Epithelial cell of esophagus (primary cell): Measurements from ENCODE around the gene ATXN7.

Source experiments
- DNase-seq: peaks from one replicate; pipeline ENCODE4 v3.0.0; 2010; ENCODE audit warnings: low read depth
- H3K4me3 ChIP-seq: 2 replicates; pipeline ENCODE4 v1.5.1; 2011; ENCODE audit warnings: mild to moderate bottlenecking, low read length, control low read depth
- CTCF ChIP-seq: IDR thresholded peaks from 2 replicates; pipeline ENCODE4 v1.5.1; 2011; ENCODE audit warnings: low read depth, mild to moderate bottlenecking, low read length, control low read depth, inconsistent platforms; ENCODE audit not compliant: insufficient read depth; ENCODE audit errors: missing control alignments

Gene ATXN7

GRCh38 chr3:64009528-64009927 lies 145.9 kb downstream of the ATXN7 start:
- no peak for DNase-seq
- no peak for TF ChIP-seq CTCF
- no peak overlapping the region for H3K4me3 ChIP-seq

GRCh38 chr3:64010199-64010598 lies 146.5 kb downstream of the ATXN7 start:
- DNase-seq: no peak
- no peak overlapping the region for H3K4me3 ChIP-seq
- no peak for TF ChIP-seq CTCF

GRCh38 chr3:64011685-64012084 lies 148.0 kb downstream of the ATXN7 start:
- H3K4me3 ChIP-seq: no peak overlapping the region
- peak; percentile 80 for DNase-seq
- no peak for TF ChIP-seq CTCF

GRCh38 chr3:64016941-64017620 lies 153.4 kb downstream of the ATXN7 start:
- no peak overlapping the region for H3K4me3 ChIP-seq
- DNase-seq: no peak
- no peak for TF ChIP-seq CTCF

GRCh38 chr3:64019271-64019670 lies 155.6 kb downstream of the ATXN7 start:
- TF ChIP-seq CTCF: no peak
- H3K4me3 ChIP-seq: no peak overlapping the region
- peak; percentile 10 for DNase-seq

GRCh38 chr3:64019879-64020278 lies 156.2 kb downstream of the ATXN7 start:
- no peak for TF ChIP-seq CTCF

GRCh38 chr3:64021922-64022321 lies 158.3 kb downstream of the ATXN7 start:
- peak overlapping the region; percentile 95 for H3K4me3 ChIP-seq
- no peak for DNase-seq
- TF ChIP-seq CTCF: no peak

More at GRCh38 chr3:64019879-64020278, 156.2 kb downstream of the ATXN7 start:
- no peak overlapping the region for H3K4me3 ChIP-seq
- no peak for DNase-seq
